Keratinocyte (primary cell): Measurements from ENCODE around the gene PANK3. TPM values are rescaled to one million over a fixed set of nuclear protein-coding genes. Genes with fewer than 3 reads are reported as not detected.
"Not testable (repeated sequence)": the region's sequence is repeated elsewhere in the genome, so short reads cannot be mapped to it uniquely, and the experiment has no call there.

Experiments
- DNase-seq: peaks from one replicate; pipeline ENCODE4 v3.0.0-alpha.2; 2011; ENCODE audit warnings: low read depth, missing footprints, low spot score
- FAIRE-seq: peaks from 2 replicates; lab custom pipeline; 2011; peaks lifted over from hg19 to GRCh38; lab: Jason Lieb, UNC
- H2AFZ ChIP-seq: 2 replicates; pipeline ENCODE4 v1.6.0; 2012; ENCODE audit warnings: low read length, control low read depth, inconsistent platforms; ENCODE audit not compliant: control insufficient read depth
- H3K27ac ChIP-seq: 2 replicates; pipeline ENCODE4 v1.5.1; 2011; ENCODE audit warnings: low read length; ENCODE audit not compliant: control insufficient read depth, insufficient read depth
- H3K27me3 ChIP-seq: 3 replicates; pipeline ENCODE4 v1.6.0; 2011; ENCODE audit warnings: low read length; ENCODE audit not compliant: control insufficient read depth, insufficient read depth; ENCODE audit errors: extremely low read depth
- H3K36me3 ChIP-seq, 2 experiments: 2 replicates in 1 of 2; 3 replicates in 1 of 2; pipeline ENCODE4 v1.5.1; 2011; ENCODE audit warnings: low read length in 2 of 2, mild to moderate bottlenecking in 1 of 2; ENCODE audit not compliant: control insufficient read depth in 2 of 2, insufficient read depth in 2 of 2; ENCODE audit errors: extremely low read depth in 1 of 2
- H3K4me1 ChIP-seq: 3 replicates; pipeline ENCODE4 v1.5.1; 2011; ENCODE audit warnings: low read length; ENCODE audit not compliant: control insufficient read depth, insufficient read depth; ENCODE audit errors: extremely low read depth
- H3K4me2 ChIP-seq: 3 replicates; pipeline ENCODE4 v1.6.0; 2011; ENCODE audit warnings: low read depth, low read length; ENCODE audit not compliant: control insufficient read depth, insufficient read depth; ENCODE audit errors: extremely low read depth
- H3K4me3 ChIP-seq, 3 experiments: fragments of 200-600 bp in 1 of 3; sonication (generic) in 1 of 3; 2 replicates in 2 of 3; 3 replicates in 1 of 3; pipeline ENCODE4 v1.5.1; 2011 to 2016; ENCODE audit warnings: low read length in 3 of 3, mild to moderate bottlenecking in 3 of 3, control low read depth in 2 of 3, inconsistent platforms in 1 of 3, low read depth in 1 of 3, mixed read lengths in 1 of 3, mixed run types in 1 of 3, moderate library complexity in 1 of 3; ENCODE audit not compliant: control insufficient read depth in 2 of 3, insufficient read depth in 2 of 3; ENCODE audit errors: extremely low read depth in 1 of 3
- H3K79me2 ChIP-seq: 2 replicates; pipeline ENCODE4 v1.6.0; 2012; ENCODE audit warnings: low read length; ENCODE audit not compliant: control insufficient read depth, insufficient read depth
- H3K9ac ChIP-seq: 3 replicates; pipeline ENCODE4 v1.6.0; 2011; ENCODE audit warnings: low read length; ENCODE audit not compliant: control insufficient read depth, insufficient read depth; ENCODE audit errors: extremely low read depth
- H3K9me1 ChIP-seq: 3 replicates; pipeline ENCODE4 v1.6.0; 2011; ENCODE audit warnings: low read length; ENCODE audit not compliant: control insufficient read depth, insufficient read depth; ENCODE audit errors: extremely low read depth
- H3K9me3 ChIP-seq: 2 replicates; pipeline ENCODE4 v1.5.1; 2012; ENCODE audit warnings: low read depth, low read length; ENCODE audit not compliant: control insufficient read depth
- H4K20me1 ChIP-seq: 3 replicates; pipeline ENCODE4 v1.6.0; 2011; ENCODE audit warnings: low read length; ENCODE audit not compliant: control insufficient read depth, insufficient read depth; ENCODE audit errors: extremely low read depth
- EZH2 ChIP-seq: IDR thresholded peaks from one replicate; pipeline ENCODE4 v1.6.1; 2012; ENCODE audit warnings: inconsistent platforms, mild to moderate bottlenecking, low read length, moderate library complexity
- dilution Hi-C: fragments of 300-500 bp; cut with MboI; formaldehyde crosslinking; loops from one replicate; pipeline ENCODE4 v1.7.0; 2020; ENCODE audit warnings: low sequenced_read_pairs; ENCODE audit not compliant: extremely low pct_ligation_motif_present
- polyA plus RNA-seq, 5 experiments: library from polyadenylated mRNA; depleted of rRNA in 3 of 5; stranded (reverse) in 3 of 5; stranded (forward) in 1 of 5; unstranded in 1 of 5; fragments of >200 nt; gene quantifications; 1 replicate in 1 of 5; 2 replicates in 3 of 5; 3 replicates in 1 of 5; pipeline versions ENCODE4 v1.2.1 to v1.2.3, GENCODE V29; 2011 to 2012; ENCODE audit warnings: missing spikeins in 2 of 5, low read depth in 1 of 5, low replicate concordance in 1 of 5
- TF ChIP-seq, protein P1 (sequence below), 3 experiments: IDR thresholded peaks in 1 of 3; conservative IDR thresholded peaks in 1 of 3; optimal IDR thresholded peaks in 1 of 3; 2 replicates in 2 of 3; 3 replicates in 1 of 3; pipeline versions ENCODE3 to v1.5.1; 2011; ENCODE audit warnings: low read length in 3 of 3, mild to moderate bottlenecking in 3 of 3, moderate library complexity in 2 of 3, control low read depth in 1 of 3, inconsistent platforms in 1 of 3; ENCODE audit not compliant: insufficient read depth in 2 of 3; ENCODE audit errors: extremely low read depth in 1 of 3

The PANK3 gene
- polyA plus RNA-seq, 1 donor (not counting 4 experiments of a cell fraction or from before 2014, with no cell fraction given): 39.6 TPM

DNA sequence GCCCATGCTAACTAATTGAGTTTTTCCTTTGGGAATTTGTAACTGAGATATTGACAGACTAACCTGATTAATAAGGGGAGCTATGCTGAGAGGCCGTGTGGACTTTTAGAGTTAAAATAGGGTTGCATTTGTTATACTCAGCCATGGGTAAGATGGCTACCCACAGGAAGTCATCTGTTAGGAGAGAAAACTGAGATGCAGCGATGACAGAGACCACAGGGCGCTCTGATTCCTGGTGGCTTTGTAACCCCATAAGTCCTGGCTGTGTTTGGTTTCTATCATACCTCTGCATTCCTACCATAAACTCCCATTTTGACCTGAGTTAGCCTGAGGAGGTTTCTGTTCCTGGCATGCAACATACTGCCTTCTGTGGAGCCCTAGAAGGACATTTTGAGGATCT, 19.5 kb upstream of the PANK3 start:
- H3K9me1 ChIP-seq: no peaks in the 10 kb centered on the region
- no peak overlapping the region for H3K9ac ChIP-seq
- no peaks in the 10 kb centered on the region for H3K9me3 ChIP-seq
- dilution Hi-C loops: no loop called here
- DNase-seq (no peak), FAIRE-seq (no peak)
- H3K4me2 ChIP-seq: no peak overlapping the region
- H3K36me3 ChIP-seq: no peaks in the 10 kb centered on the region
- H3K27me3 ChIP-seq: no peaks in the 10 kb centered on the region
- no peaks in the 10 kb centered on the region for H3K4me1 ChIP-seq
- H3K4me3 ChIP-seq: no peak overlapping the region
- no peak overlapping the region for H2AFZ ChIP-seq
- no peak overlapping the region for H3K27ac ChIP-seq
- H4K20me1 ChIP-seq: no peaks in the 10 kb centered on the region
- TF ChIP-seq, protein P1, sequence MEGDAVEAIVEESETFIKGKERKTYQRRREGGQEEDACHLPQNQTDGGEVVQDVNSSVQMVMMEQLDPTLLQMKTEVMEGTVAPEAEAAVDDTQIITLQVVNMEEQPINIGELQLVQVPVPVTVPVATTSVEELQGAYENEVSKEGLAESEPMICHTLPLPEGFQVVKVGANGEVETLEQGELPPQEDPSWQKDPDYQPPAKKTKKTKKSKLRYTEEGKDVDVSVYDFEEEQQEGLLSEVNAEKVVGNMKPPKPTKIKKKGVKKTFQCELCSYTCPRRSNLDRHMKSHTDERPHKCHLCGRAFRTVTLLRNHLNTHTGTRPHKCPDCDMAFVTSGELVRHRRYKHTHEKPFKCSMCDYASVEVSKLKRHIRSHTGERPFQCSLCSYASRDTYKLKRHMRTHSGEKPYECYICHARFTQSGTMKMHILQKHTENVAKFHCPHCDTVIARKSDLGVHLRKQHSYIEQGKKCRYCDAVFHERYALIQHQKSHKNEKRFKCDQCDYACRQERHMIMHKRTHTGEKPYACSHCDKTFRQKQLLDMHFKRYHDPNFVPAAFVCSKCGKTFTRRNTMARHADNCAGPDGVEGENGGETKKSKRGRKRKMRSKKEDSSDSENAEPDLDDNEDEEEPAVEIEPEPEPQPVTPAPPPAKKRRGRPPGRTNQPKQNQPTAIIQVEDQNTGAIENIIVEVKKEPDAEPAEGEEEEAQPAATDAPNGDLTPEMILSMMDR (optimal IDR thresholded peaks at IDR 0.05 in 1 of 3, IDR thresholded peaks at IDR 0.05 in 1 of 3, conservative IDR thresholded peaks at IDR 0.05 in 1 of 3; ENCODE audit: extremely low read depth in 1 of 3, insufficient read depth in 2 of 3, low read length in 3 of 3): no peak
- no peak for TF ChIP-seq EZH2
- no peaks in the 10 kb centered on the region for H3K79me2 ChIP-seq

DNA sequence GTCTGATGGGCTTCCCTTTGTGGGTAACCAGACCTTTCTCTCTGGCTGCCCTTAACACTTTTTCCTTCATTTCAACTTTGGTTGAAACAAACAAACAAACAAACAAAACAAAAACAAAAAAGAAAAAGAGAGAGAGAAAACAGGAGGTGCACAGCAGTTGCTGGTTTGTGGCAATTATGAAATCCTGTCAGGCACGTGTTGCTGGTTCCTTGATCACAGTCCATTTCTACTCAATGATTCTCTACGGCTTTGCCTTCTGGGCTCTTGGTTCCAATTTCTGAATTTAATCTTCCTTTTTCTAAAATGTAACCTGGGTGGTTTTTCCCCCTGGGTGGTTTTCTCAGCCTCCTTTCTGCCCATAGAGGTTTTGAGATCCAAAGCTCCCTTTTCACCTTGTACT, 17.8 kb upstream of the PANK3 start:
- dilution Hi-C loops: no loop called here
- no peak for FAIRE-seq

GRCh38 chr5:168596122-168596521, 17.0 kb upstream of the PANK3 start:
- not testable (repeated sequence) for H3K79me2 ChIP-seq, H3K4me2 ChIP-seq

More for the DNA sequence above, 17.8 kb upstream of the PANK3 start:
- no peaks in the 10 kb centered on the region for H3K36me3 ChIP-seq
- H3K4me2 ChIP-seq: no peak overlapping the region
- no peak overlapping the region for H3K9ac ChIP-seq
- H3K27me3 ChIP-seq: no peaks in the 10 kb centered on the region
- H3K9me3 ChIP-seq: no peaks in the 10 kb centered on the region
- H3K4me1 ChIP-seq: no peaks in the 10 kb centered on the region
- H2AFZ ChIP-seq: no peak overlapping the region
- H4K20me1 ChIP-seq: no peaks in the 10 kb centered on the region
- no peak for DNase-seq
- H3K4me3 ChIP-seq: no peak overlapping the region
- no peaks in the 10 kb centered on the region for H3K9me1 ChIP-seq
- TF ChIP-seq EZH2: no peak
- TF ChIP-seq, protein P1 (optimal IDR thresholded peaks at IDR 0.05 in 1 of 3, IDR thresholded peaks at IDR 0.05 in 1 of 3, conservative IDR thresholded peaks at IDR 0.05 in 1 of 3; ENCODE audit: extremely low read depth in 1 of 3, insufficient read depth in 2 of 3, low read length in 3 of 3): no peak
- no peak overlapping the region for H3K27ac ChIP-seq
- H3K79me2 ChIP-seq: no peaks in the 10 kb centered on the region

More at GRCh38 chr5:168596122-168596521, 17.0 kb upstream of the PANK3 start:
- H3K36me3 ChIP-seq, H3K27ac ChIP-seq, dilution Hi-C loops, H2AFZ ChIP-seq, H3K4me1 ChIP-seq, H3K4me3 ChIP-seq, H3K9me1 ChIP-seq, H4K20me1 ChIP-seq, DNase-seq, H3K9ac ChIP-seq, H3K27me3 ChIP-seq, FAIRE-seq, H3K9me3 ChIP-seq: not testable (repeated sequence)
